DMS 273 (cell line): Measurements from ENCODE around the gene TFAP2D.

Source experiments
- DNase-seq: peaks from one replicate; lab custom pipeline; 2025; ENCODE audit not compliant: unreplicated experiment; lab: John Stamatoyannopoulos, UW

Gene TFAP2D

DNA sequence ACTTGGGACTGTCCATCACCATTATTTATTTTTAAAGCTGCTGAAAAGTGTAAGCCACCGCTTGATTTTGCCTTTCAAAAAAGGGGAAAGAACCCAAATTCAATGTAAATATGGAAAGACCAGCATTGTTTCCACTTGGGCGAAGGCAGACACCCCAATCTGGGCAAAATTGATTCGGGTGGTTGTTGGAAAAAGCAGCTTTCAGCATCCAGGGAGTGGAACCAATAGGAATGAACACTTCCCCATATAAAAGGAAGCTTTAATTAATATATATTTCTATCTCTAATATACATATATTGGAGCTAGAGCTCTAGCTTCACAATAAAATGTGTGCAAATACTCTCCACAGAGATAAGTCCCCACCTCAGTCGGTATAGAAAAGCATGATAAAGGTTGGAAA, at the start of gene TFAP2D:
TFAP2D (plus strand) TSS at position 301 of the 400 bp plus-strand sequence. CDS start 530 bp downstream, outside the sequence.
- DNase-seq: no peak

DNA sequence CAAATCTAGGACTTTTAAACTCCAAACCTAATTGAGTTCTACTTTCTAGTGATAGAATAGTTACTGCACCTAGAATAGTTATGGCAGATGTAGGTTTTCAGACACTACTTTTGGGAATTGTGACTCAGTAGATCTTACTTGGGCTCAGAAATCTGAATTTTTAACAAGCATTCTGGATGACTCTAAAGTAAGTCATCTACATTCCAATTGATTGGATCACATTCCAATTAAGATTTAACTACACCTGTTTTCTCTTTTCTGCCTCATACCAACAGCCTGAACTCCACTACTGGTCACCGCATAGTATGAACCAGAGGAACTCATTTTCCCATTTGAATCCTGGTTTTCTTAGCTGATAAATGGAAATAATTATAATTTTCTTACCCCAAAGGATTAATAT, 49.5 kb upstream of the TFAP2D start:
- DNase-seq: no peak

DNA sequence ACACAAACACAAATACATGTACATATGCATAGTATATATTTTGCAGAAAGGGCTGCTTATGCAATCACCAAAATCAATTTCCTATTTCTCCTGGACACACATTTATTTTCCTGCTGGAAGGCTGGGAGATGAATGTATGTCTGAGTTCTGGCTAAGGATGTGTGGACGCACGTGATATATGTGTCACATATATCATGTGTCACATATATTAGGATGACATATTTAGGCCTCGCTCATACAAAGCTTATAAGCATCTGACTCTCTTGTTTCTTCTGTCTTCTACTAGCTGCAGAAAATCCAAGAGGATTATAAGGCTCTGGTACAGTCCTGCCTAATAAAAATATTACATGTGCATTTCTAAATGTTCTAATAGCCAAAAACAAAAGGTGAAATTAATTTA, 47.2 kb upstream of the TFAP2D start:
- no peak for DNase-seq

DNA sequence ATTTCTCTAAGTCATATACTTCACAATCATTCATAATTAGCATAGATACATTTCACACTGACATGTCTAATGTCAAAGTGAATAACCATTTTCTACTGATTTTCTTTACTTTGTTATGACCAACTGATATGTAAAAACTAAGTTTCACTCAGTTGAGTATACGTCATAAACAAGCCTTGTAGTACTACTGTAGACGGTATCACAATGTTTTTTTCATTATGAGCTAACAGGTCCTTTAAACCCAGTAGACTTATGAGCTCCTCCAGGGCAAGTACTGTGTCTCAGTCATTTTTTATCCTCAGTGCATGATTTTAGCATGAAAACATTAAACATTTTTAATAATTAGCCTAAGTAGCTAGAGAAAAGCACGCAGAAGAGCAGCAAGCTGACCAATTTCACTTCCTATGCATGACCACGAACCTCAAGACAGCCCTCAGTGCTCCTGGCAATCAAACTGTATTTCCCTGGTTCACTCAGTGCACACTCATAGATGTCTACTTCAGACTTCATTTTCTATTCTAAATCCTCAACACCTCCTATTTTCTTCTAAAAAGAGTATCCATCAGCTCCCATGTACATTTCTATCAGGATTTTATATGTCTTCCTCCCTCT, 32.0 kb upstream of the TFAP2D start:
- no peak for DNase-seq

DNA sequence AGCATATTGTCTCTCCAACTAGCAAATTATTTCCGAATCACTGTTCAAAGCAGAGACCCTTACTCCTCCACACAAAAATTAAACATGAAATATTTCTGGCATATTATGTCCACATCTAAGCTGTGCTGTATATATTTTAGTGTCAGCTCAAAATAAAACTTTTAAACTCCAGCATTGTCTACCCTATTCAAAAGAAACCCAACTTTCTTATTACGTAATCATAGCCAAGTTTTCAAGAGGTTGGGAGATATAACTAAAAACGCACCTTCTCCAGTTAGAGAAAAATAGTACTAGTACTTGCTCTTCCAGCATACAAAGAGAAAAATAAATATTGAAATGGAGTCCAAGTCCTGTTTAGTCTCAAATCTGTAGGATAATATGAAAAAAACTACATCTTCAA, 24.1 kb upstream of the TFAP2D start:
- no peak for DNase-seq

DNA sequence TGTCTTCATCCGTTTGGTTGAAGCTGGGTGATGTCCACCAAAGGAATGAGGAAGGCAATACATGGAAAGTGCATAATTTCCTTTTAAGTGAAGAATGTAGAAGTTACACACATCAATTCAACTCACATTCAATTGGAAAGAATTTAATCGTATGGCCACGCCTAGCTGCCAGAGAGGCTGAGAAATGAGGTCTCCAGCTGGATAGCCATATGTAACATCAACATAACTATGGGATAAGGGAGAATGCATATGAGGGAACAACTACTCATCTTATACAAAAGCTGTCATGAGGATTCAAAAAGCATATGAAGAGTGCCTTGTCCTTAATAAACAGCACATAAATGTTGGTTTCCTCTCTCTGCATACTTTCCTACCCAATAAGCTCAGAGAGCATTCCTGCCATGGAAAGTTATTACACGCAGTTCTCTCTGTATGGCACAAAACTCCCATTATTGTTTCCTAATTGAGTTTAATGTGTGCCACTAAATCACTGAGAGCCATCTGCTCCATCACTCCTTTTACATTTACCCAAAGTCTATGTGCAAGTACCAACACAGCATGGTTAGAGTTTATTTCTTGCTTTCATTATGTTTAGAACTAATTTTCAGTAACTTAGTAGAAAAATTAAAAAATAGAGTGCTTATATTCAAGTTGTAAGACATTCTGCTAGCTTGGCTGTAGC, 21.4 kb upstream of the TFAP2D start:
- DNase-seq: no peak

DNA sequence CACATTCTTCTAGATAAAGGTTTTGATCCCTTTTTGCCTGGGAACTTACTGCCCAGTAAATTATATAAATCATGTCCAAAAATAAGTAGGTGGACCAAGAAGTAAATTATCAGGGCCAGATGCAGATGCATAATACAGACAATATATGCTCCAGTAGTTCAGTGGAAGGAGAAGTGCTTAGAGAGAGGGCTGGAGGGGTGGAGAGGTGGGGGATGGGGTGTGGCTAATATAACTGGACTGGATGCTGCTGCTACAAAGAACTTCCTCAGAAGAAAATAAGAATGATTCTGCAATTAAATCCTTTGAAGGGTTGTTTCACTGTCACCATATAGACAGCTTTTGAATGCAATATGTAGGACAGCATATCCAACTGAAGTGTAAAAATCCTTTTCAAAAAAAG, 14.8 kb upstream of the TFAP2D start:
- no peak for DNase-seq

DNA sequence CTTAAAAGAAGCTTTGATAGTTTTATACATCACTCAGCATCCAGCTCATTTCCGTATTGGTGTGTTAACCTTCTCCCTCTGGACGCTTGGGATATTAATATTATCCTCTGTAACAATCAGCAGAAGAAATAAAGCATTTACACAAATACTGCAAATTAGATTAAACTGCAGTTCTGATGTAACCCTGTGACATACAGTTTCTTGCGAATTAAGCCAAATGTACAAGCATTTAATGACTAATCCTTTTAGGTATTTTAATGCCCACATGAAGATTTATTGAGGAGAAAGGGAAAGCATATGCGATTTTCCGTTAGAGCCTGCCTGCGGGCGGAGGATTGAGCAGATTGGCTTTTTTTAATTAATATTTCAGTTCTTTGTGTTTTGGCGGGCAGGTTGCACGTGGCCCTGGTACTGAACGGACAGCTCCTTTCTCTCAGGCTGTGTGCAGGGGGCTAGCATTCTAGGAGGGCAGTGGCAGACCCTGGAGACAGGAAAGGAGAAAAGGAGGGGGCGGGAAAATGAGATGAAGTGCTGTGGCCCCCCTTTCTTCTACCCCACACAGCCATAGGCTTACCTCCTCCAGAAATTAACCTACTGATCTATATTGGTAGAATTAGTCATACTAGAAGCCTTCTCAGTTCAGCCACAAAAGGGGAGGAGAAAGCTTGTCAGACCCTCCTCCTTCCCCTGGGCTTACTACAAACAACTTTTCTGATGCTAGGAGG, 14.1 kb upstream of the TFAP2D start:
- no peak for DNase-seq

DNA sequence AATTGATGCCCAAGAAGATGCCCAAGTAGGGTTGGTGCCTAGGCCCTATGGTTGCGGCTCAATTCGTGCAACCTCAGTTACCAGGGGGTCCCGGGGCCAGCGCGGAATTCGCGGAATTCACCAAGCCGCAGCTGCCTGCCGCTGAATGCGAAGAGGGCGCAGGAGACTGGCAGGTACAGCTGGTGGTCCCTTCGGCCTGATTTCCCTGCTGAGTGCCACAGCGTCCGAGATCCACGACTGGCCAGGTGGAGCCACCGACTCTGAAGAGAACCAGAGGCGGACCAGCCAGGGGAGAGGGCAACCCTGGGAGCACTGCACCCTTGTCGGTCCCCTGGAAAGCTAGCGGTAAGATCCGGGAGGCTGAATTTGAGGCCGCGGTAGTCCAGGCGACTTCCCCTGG, 6.8 kb upstream of the TFAP2D start:
- DNase-seq: no peak

DNA sequence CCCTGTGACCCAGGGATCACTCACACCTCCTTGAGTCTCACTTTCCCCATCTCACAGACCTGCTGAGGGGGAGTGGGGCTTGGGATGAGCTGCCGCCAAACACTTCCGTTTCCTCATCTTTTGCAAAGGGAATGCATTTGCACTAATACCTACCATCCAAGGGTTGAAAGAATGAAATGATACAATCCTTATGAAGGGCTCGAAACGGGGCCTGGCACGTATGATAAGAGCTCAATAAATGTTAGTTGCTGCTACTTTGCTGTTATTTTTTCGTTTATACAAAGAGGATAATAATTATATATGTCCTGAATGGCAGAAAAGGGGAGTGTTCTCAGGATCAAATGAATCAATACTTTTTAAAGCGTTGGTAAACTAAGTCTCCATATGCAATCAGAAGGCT, 6.1 kb upstream of the TFAP2D start:
- DNase-seq: no peak

DNA sequence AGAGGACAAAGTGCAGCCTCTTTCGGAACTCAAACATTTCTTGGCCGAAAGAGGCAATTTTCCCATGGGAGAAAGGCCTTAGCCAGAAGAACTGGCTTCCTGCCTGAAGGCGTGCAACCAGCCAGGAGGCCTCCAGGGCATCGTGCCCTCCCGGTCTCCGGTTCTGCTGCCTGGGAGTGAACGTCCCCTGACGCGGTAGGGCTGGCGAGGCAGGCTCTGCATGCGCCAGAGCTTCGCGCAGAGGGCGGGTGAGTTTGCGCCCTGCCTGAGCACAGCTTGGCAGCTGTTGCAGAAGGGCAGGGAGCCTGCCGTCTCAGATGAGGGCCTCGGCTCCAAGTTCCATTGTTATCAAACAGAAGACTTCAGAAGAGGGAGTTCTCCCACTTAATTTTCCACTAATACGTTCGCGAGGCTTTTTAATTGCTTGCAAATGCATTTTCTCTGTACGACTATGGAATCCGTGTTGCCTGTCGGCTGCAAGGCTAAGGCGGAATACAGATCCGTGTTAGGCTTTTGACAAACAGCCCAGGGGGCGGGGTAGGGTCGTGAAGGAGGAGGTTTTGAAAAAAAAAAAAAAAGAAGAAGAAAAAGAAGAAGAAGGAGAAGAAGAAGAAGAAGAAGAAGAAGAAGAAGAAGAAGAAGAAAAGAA, 5.5 kb upstream of the TFAP2D start:
- DNase-seq: peak; percentile 12

DNA sequence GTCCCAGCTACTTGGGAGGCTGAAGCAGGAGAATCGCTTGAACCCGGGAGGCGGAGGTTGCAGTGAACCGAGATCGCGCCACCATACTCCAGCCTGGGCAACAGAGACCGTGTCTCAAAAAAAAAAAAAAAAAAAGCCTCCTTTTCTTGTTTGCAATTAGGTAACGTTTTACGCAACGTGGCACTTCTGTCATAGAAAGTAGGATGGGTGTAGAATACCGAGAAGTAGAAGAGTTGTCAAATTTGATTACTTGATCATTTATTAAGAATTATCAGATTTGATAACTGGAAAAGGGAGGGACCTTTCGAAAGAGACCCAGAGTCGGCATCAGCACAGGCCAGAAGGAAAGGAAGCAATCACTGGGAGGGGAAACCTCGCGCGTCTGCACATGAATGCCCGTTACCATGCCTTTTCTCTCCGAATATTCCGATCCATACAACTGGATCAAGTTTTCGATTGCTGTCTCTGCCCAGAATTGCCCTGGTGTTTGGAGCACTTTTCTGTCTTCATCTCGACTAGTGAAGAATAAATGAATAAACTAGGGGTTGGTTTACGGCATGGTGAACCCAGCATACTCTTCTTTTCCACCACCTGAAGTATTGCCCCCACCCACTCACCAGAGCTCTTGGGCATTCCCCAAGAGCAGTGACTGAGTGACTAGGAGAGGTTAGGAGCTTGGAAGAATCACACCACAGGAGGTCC, 4.5 kb upstream of the TFAP2D start:
- no peak for DNase-seq

DNA sequence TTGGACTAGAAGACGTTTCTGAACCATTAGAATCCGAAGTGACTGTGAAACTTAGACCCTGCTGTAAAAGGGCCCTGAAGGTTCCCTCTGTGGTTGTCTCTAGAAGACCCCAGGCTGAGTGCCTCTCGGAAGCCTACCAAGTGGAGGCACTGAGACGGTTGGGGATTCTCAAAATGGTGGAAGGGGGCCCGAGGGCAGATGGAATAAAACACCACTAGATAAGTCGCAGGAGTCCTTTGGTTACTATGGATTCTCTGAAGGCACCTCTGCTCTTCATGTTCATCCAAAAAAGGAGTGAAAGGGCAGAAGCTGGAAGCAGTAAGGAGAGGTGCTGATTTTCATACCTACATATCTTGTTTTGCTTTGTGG, 4.0 kb upstream of the TFAP2D start:
- no peak for DNase-seq

DNA sequence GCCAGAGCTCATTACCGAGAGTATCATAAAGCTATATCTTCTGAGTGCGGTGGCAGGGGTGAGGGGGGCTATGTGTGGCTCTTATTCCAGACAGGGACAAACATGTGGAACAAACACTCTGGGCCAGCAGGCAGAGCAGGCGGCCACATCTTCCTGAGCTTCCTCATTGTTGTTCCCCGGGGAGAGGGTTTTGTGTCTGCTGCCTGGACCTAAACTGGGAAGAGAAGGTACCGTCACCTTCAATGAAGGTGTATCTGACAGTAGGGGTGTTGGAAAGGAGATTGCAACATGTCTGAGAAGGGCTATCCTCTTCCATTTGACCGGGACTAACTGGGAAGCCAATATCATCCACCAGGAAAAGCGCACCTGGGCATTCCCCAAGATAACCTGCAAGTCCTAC, 1.6 kb upstream of the TFAP2D start:
- no peak for DNase-seq

DNA sequence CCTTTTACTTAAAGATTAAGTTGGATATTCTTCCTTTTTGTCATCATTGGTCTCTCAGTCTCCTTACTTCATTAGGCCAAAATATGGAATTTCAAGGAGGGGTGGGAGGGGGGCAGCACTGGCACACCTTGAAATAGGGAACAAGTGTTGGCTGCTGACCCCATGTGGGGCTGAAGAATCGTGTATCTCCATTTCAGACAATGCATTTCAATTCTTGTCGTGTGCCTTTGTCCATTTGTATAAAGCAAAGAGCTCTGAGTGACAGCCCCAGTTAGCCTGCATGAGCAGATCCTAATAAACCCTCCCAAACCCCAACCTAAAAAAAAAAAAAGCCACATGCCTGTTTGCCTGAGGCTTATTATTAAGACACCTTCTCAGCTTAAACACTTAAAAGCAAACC, 1.0 kb upstream of the TFAP2D start:
- DNase-seq: no peak

DNA sequence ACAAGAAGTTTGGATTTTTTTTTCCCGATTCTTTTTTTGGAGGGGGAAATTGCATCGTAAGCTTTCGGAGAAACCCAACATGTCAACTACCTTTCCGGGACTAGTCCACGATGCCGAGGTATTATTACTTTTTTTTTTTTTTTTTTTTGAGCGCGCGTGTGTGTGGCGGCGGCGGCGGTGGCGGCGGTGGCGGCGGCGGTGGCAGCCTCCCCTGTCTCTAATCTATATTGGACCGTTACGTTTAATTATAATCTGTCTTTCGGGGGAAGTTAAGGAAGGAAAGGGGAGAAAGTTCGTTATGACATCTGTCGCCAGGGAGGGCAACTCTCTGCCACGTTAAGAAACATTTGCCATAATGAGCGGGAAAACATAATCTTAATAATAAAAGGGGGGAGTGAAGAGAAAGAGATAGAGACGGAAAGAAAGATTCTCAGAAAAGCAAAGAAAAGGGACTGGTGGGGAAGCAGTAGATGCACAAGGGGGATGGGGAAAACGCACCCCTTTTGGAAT, 706 bp downstream of the TFAP2D start:
- no peak for DNase-seq

DNA sequence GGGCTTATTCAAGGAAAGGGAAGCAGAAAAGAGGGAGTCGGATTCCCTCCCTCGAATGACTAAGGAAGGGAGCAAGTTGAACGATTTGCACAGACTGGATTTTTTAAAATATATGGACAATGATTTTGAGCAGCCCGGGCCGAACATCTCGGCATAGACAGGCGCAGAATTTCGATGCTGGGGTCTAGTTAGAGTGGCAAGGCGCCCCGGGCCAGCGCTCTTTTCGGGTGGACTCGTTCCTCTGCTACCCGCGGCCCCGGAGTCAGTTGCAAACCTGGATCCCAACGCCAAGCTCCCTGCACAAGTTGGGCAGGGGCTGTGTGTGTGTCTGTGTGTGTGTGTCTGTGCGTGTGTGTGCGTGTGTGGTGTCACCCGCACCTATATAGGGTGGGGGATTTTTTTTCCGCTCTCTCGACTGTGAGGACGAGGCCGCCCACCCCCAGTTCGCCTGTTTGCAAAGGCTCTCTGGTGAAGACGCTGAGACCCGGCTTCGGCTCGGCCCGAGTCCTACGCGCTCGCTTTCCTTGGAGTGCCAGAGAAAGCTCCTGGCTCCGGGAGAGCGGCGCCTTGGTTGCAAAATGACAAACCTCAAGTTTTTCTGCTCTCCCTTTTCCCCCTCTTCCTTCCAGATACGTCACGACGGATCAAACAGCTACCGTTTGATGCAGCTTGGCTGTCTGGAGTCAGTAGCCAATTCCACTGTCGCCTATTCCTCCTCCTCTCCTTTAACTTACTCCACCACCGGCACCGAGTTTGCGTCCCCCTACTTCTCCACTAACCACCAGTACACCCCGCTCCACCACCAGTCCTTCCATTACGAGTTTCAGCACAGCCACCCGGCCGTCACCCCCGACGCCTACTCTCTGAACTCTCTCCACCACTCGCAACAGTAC, 1.4 kb downstream of the TFAP2D start:
- no peak for DNase-seq

DNA sequence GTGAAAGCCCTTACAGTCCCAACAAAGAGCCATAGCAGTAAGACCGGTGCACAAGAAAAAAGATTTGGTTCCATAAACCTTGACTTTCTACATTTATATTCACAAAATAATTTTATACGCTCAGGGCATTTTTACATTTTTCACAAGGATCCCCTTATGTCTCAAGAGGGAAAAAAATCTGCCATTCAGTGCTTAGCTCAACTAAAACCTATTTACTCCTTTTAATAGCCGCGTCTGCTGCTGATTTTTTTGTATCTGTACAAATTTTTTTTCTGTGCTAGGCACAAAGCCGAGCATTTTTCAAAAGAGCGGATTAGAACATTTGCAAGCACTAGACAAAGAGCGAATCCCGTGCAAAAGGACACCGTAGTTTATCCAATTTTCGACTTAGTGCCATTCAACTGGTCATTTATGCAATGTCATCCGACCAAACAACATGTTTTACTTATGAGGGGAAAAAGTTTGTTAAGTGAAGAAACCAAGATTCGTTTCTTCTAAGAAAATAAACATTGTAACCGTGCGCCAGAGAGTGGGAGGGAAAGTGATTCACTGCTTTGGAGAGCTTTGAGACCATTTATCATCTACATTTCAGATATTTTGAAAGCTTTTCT, 3.7 kb downstream of the TFAP2D start:
- DNase-seq: no peak

DNA sequence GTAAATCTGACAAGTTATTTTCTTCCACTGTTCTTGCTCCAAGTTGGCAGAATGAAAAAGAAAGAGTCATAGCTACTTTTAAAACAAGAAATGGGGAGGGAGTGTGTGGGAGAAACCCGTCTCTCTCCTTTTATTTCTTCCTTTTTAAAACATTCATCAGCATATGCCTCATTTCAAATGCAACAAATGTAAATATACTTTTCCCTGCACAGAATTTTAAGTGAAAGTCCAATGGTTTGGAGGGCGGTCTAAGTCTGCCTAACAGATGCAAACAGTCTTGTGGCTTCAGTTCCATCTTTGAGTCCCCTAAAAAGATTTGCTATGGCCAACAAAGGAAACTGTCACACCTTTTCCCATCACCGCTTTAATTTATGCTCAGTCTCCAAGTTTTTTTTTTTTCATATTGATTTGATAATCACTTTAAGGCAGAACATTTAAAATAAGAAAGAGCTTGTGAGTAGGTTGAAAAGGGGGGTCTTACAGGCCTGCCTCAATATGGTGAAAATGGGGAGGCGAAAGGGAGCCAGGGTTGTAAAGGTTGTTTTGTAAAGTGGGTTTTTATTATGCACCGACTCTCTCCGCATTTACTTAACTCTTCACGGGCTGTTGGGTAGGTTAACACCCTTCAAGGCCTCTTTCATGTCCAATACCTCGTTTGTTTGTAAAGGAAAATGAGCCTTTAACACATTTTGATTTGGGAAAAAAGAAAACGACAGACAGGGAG, 4.6 kb downstream of the TFAP2D start:
- DNase-seq: no peak
